Activated T-helper 1 cell treated with Interleukin-2 at 50 U/mL for 16 hours (primary cell): ENCODE results near the gene SNX11.

Experiments used
- DNase-seq: peaks from one replicate; pipeline ENCODE4 v3.0.0-alpha.2; 2020; ENCODE audit warnings: low read depth

The SNX11 gene

DNA sequence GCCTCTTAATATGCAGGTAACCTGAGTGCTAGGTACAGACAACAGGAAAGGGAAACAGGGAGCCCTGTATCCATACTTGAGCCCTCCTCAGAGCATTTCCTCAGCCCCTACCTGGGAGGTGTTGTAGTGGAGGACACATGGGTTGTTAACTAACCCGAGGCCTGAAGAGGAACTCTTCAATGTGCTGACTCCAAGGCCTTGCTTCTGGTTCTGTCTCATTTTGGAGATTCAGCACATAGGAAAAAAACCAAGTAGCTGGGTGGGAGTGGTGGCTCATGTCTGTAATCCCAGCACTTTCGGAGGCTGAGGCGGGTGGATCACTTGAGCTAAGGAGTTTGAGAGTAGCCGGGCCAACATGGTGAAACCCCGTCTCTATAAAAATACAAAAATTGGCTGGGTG lies 24.8 kb downstream of the SNX11 start:
- no peak for DNase-seq

DNA sequence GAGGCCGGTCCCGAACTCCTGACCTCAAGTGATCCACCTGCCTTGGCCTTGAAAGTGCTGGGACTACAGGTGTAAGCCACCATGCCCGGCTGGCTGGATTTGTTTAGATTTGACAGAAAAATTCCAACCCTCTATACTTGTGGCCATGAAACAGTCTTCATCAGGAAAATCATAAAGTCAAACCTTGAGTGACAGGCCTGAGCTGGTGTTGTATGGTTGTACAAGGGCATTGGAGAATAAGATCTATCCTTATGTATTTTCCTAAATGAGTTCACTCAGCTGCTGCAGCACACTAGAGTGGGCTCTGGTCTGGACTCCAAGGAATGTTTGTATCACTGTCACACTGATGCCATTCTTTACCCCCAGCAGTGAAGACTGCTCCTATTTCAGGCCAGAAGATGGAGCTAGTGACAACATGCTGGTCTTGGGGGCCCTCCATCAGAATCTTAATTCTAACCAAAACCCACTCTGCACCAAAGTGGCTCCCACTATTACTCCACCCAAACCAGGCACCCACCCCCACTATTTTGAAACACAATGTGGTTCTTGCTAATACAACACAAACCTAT lies 27.4 kb downstream of the SNX11 start:
- no peak for DNase-seq

GRCh38 chr17:48137656-48138055 lies 30.1 kb downstream of the SNX11 start:
- no peak for DNase-seq

GRCh38 chr17:48139944-48140343 lies 32.4 kb downstream of the SNX11 start:
- no peak for DNase-seq

GRCh38 chr17:48143629-48144028 lies 36.1 kb downstream of the SNX11 start:
- DNase-seq: no peak

DNA sequence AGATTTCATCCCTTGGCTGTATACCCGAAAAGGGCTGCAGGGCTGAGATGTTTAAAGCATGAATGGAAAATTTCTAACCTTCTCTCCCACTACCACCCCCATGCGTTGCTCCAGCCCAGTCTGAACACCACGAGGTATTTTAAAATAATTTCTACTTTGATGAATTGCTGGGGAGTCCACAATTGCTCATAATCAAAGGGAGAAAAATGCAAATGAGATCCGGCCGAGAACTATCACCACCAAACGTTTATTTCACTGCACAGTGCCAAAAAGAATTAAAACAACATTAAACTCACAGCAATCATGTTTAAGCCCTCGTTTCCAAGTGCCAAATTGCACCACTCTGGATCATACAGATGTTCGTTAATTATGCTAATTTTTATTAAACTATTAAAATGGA lies 36.7 kb downstream of the SNX11 start:
- no peak for DNase-seq

DNA sequence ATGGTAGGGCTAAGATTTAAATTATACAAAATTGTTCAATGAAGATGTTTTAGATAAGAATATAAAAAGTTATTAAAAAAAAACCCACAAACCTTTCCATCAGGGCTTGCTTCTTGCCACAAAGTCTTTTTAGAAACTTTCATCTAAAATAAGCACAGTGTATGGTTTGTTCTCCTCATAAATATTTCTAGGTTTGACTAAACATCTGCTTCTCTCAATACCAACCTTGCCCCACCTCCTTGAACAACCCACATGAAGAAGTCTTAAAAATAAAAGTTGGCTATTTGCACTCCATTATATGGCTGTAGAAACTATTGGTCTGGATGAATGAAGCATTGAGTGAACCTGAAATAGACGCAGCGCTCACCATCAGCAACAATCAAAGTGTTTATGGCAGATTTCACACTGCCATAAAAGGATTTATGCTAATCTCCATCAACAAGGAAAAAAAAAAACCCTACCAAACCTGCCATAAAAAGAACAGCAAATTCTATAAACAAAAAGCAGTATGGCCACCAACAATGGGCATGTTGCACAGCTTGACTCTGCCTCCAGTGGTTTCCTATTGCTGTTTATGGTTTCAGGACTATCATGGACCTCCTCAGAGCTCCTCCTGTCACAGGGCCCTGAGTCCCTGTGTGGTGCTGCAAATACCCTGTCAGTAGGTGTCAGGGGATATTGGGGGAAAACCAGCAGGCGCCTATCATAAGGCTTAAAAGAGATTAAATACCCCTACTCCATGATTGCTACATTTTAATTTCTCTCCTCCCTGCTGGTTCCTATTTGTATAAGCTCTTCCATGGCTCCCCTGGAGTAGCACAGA lies 37.6 kb downstream of the SNX11 start:
- no peak for DNase-seq

GRCh38 chr17:48148029-48148770 lies 40.6 kb downstream of the SNX11 start:
- no peak for DNase-seq

GRCh38 chr17:48148854-48149786 lies 41.6 kb downstream of the SNX11 start:
- no peak for DNase-seq

GRCh38 chr17:48149787-48150463 lies 42.4 kb downstream of the SNX11 start:
- DNase-seq: no peak

DNA sequence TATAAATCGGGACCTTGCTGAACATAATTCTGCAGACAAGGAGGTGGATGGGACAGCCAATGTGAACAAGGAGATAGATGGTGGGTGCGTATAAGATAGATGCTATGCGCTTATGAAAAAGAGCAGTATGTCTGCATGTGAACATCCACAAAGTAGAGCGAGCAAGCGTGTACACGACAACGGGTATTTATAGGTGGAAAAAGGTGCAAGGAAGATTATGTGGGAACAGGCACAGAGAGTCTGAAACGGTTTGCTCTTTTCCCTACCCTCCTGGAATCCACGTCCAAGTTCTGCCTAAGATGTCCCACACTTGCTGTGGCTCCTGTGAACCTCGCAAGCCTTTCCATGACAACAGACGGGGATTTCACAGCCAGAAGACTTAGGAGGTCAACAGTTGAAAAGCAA lies 43.0 kb downstream of the SNX11 start:
- no peak for DNase-seq

GRCh38 chr17:48151220-48151619 lies 43.7 kb downstream of the SNX11 start:
- no peak for DNase-seq

DNA sequence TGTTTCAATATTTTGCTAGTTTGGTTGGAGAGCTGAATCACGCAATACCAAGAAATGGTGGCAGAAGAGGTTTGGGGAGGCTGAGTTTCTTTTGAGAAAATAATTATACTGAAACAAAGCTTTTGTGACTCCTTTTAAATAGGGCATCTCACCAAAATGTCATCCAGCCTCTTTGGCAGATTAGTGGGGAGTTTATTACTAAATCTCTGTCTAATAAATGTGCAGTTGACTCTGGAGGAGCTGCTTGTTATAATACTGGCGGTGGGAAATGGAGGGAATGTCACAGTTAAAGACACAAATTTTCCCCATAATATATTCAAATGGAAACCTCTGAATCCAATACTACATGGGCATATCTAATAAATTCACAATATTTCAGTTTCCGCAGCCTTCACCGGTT lies 44.7 kb downstream of the SNX11 start:
- DNase-seq: no peak

DNA sequence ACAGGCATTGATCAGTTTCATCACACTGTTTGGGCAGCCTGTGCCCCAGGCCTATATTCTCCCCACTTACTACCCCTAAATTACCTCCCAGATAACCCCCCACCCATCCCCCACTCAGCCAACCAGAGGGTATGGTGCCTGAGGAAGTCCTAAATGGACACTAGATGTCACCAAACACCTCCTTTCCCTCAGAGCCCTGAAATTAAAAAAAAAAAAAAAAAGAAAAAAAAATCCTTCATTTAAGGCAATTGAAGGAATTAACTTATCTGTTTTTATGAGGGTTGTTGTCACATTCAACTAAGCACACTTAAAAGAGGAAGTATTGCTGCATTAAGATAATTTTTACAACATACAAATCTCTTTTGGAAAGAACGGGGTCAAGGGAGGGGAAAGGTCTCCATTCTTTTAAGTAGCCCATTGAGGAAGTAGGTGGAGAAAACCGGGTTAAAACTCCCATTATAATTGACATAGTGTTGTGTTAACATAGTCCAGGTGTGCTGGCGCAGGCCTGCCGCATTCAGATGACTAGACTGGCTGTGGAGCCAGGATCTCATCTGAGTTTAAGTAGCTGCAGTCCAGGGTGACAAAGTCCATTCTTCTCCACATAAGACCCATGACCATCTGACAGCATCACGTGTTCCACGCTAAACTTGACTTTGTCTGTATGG lies 46.3 kb downstream of the SNX11 start:
- no peak for DNase-seq

DNA sequence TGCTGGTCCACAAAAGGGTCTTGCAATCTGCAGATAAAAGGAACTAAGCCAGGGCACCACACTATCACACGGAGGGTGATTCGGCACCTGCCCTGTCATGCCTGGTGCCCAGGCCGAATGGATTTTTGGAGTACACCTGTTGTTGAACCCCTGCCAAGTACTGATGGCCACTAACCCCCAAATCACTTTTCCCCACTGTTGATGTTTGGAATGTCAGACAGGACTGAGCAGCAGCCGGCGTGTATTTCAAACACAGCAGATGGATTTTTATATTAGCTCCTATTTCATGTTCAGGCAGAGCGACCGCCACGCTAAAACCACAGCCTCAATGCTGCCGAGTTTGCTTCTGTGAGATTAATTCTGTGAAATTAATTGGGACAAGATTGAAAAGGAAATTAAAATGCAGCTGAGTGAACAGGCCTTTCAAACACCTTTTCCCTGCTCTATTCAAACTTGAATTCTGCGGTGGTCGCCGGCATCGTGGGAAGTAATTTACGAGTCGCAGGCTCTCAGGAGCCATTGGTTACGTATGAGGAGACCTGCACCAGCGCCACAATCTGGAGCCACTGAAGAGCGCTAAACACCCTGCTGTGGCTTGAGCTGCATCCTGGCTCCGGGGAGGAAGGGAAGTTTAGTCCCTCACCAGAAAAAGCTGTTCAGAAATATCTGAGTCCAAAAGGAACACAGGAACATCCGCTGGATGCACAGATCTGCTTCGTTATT lies 48.5 kb downstream of the SNX11 start:
- DNase-seq: no peak

GRCh38 chr17:48159232-48159631 lies 51.7 kb downstream of the SNX11 start:
- no peak for DNase-seq

DNA sequence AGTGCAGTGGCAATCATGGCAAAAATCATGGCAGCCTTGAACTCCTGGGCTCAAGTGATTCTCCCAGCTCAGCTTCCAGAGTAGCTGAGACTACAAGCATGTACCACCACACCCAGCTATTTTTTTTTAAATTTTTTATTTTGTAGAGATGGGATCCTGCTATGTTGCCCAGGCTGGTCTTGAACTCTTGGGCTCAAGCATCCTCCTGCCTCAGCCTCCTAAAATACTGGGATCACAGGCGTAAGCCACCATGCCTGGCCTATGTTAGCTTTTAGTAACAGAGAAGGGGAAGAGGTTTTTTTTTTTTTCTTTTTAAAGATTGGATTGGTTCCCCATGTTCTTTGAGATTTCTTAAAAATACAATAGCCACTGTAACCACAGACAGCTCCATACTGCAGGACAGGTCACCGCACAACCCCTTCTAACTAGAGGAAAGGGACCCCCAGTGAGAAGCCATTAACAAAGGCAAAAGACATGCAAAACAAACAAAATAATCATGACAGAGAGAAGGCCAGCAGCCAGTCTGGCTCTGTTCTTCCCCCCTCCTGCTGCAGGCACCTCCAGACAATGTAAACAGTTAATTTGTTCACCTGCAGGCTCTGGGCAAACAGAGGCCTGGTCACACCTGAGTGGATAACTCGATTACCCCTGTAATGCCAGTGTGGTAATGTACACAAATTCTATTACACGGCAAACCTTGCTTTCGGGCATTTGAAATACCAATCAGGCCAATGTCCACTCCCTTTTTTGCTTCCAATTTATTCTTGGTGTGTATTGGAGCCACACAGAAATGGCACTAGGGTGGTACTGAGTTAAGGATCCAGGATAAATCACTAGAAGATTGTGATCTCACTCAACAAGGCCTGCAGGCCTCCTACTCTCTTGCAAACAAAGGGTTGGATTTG lies 52.9 kb downstream of the SNX11 start:
- DNase-seq: no peak

DNA sequence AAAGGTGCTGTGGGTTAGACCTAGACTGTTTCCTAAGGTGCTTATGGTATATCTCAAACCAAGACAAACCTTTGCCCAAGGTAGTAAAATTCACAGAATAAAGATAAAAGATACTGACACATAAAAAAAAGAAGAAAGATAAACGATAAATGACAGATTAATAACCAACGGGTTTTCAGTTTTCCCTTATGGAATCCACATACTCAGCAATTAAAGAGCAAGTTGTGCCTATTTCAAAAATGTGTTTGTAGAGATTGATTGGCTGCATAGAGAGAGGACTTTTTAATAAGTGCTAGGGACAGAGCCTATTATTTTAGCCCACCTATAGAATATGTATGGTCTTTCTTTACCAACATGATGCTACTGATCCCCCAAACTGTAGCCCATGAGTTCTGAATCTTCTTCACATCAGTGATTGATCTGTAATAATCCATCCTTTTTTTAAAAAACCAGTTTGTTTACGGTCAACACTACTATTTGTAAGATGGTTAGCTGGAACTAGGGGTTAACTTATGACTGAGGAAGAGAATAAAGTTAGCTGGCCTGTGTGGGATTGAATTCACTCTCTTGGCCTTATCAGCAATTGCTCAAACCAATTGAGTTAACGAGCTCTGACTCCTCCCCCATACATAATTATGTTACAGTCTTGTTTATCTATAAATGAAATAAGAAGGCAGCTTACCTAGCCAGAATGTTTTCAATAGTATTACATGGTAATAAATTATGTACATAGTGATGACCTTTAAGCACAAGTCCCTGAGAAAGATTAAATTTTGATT lies 53.8 kb downstream of the SNX11 start:
- no peak for DNase-seq
